ENCODE measurements around the gene CPNE9.

Gene CPNE9

GRCh38 chr3:9687514-9687913 is 16.1 kb upstream of the CPNE9 start:
- no peak for DNase-seq

GRCh38 chr3:9688961-9689360 is 14.7 kb upstream of the CPNE9 start:
- DNase-seq, result no peak

- no peak for DNase-seq
These were observed 13.9 kb upstream of the CPNE9 start for GRCh38 chr3:9689757-9690156.

GRCh38 chr3:9690451-9691450 is 12.9 kb upstream of the CPNE9 start:
- DNase-seq, result no peak

- DNase-seq, result no peak
These were observed 12.0 kb upstream of the CPNE9 start for GRCh38 chr3:9691636-9692035.

GRCh38 chr3:9692416-9692815 is 11.2 kb upstream of the CPNE9 start:
- no peak for DNase-seq

- no peak for DNase-seq
These were observed 8.3 kb upstream of the CPNE9 start for GRCh38 chr3:9695345-9695744.

- no peak for DNase-seq
These were observed 7.9 kb upstream of the CPNE9 start for GRCh38 chr3:9695746-9696145.

GRCh38 chr3:9696480-9697220 is 7.0 kb upstream of the CPNE9 start:
- no peak for DNase-seq

- no peak for DNase-seq
These were observed 5.7 kb upstream of the CPNE9 start for GRCh38 chr3:9697892-9698291.

GRCh38 chr3:9698293-9698692 is 5.3 kb upstream of the CPNE9 start:
- DNase-seq, result no peak

GRCh38 chr3:9700536-9700935 is 3.1 kb upstream of the CPNE9 start:
- DNase-seq, result no peak

GRCh38 chr3:9701006-9701405 is 2.6 kb upstream of the CPNE9 start:
- no peak for DNase-seq

GRCh38 chr3:9701711-9702110 is 1.9 kb upstream of the CPNE9 start:
- no peak for DNase-seq

- DNase-seq, result no peak
These were observed 393 bp upstream of the CPNE9 start for GRCh38 chr3:9703240-9703639.

GRCh38 chr3:9704347-9705322 is 1.0 kb downstream of the CPNE9 start:
- no peak for DNase-seq

- no peak for DNase-seq
These were observed 6.6 kb downstream of the CPNE9 start for GRCh38 chr3:9710174-9710739.

GRCh38 chr3:9712415-9712814 is 8.8 kb downstream of the CPNE9 start:
- DNase-seq, result no peak

- DNase-seq, result no peak
These were observed 9.5 kb downstream of the CPNE9 start for GRCh38 chr3:9713142-9713541.

- no peak for DNase-seq
These were observed 11.5 kb downstream of the CPNE9 start for GRCh38 chr3:9715136-9715535.

GRCh38 chr3:9715764-9716437 is 12.3 kb downstream of the CPNE9 start:
- peak; percentile 45 to 53 for DNase-seq
